HepG2 (cell line): ENCODE data around the gene KDM2B. TPM values are rescaled to one million over a fixed set of nuclear protein-coding genes. Genes with fewer than 3 reads are reported as not detected.

Experiments used
- BHLHE40 ChIP-seq: IDR thresholded peaks from 2 replicates; pipeline ENCODE4 v1.6.1; 2011; ENCODE audit warnings: low read length, improper control_type of control experiment
- BRD4 ChIP-seq: sonication (generic); formaldehyde crosslinking; IDR thresholded peaks from 2 replicates; pipeline ENCODE4 v1.4.0; 2020; ENCODE audit warnings: missing genetic modification reagents
- ERF ChIP-seq: IDR thresholded peaks from 2 replicates; pipeline ENCODE4 v1.6.1; 2018; ENCODE audit warnings: missing biosample characterization, missing genetic modification reagents
- GFI1 ChIP-seq: sonication (generic); formaldehyde crosslinking; IDR thresholded peaks from 2 replicates; pipeline ENCODE4 v1.5.0; 2020; ENCODE audit warnings: missing genetic modification reagents, mild to moderate bottlenecking, borderline replicate concordance
- HDAC2 ChIP-seq: sonication (generic); formaldehyde crosslinking; IDR thresholded peaks from 2 replicates; pipeline ENCODE4 v1.4.0; 2020; ENCODE audit warnings: missing genetic modification reagents
- MYNN ChIP-seq: sonication (generic); formaldehyde crosslinking; IDR thresholded peaks from 2 replicates; pipeline ENCODE4 v1.4.0; 2020; ENCODE audit warnings: mild to moderate bottlenecking, low read depth, missing genetic modification reagents
- SMARCC2 ChIP-seq: fragments of 450-650 bp; IDR thresholded peaks from 2 replicates; pipeline ENCODE4 v1.6.1; 2017; ENCODE audit warnings: antibody characterized with exemption, mild to moderate bottlenecking
- SRSF4 ChIP-seq: fragments of 200-400 bp; formaldehyde crosslinking; IDR thresholded peaks from one replicate; pipeline ENCODE4 v1.6.1; 2018; ENCODE audit warnings: mild to moderate bottlenecking, low read depth, low read length, moderate library complexity; ENCODE audit not compliant: poor library complexity, severe bottlenecking
- YEATS2 ChIP-seq: sonication (generic); formaldehyde crosslinking; IDR thresholded peaks from 2 replicates; pipeline ENCODE4 v1.4.0; 2020; ENCODE audit warnings: missing genetic modification reagents, borderline replicate concordance
- YEATS4 ChIP-seq: sonication (generic); formaldehyde crosslinking; IDR thresholded peaks from 2 replicates; pipeline ENCODE4 v1.4.0; 2020; ENCODE audit warnings: missing genetic modification reagents, borderline replicate concordance
- ZBTB1 ChIP-seq: sonication (generic); formaldehyde crosslinking; IDR thresholded peaks from 2 replicates; pipeline ENCODE4 v1.4.0; 2020; ENCODE audit warnings: missing genetic modification reagents, borderline replicate concordance
- ZFP82 ChIP-seq: sonication (generic); formaldehyde crosslinking; IDR thresholded peaks from 2 replicates; pipeline ENCODE4 v1.5.1; 2020; ENCODE audit warnings: mild to moderate bottlenecking, missing genetic modification reagents, borderline replicate concordance
- ZNF205 ChIP-seq: IDR thresholded peaks from 2 replicates; pipeline ENCODE4 v1.6.1; 2018; ENCODE audit warnings: missing biosample characterization, missing genetic modification reagents
- ZNF549 ChIP-seq: sonication (generic); formaldehyde crosslinking; IDR thresholded peaks from 2 replicates; pipeline ENCODE4 v1.5.0; 2020; ENCODE audit warnings: missing genetic modification reagents
- polyA plus RNA-seq, 8 experiments: library from polyadenylated mRNA; depleted of rRNA in 3 of 8; stranded (reverse) in 7 of 8; unstranded in 1 of 8; fragments of >200 nt; fragmentation: Illumina TruSeq in 4 of 8; extraction: Trizol in 4 of 8; gene quantifications; 2 replicates each; pipeline versions ENCODE4 v1.2.1 to v1.2.3, GENCODE V29; 2011 to 2016; ENCODE audit warnings: low read depth in 4 of 8, missing spikeins in 1 of 8, mixed read lengths in 1 of 8; ENCODE audit not compliant: insufficient read depth in 1 of 8
- total RNA-seq, 5 experiments: library from RNA; depleted of rRNA; stranded (reverse); fragments of >200 nt; fragmentation: Illumina TruSeq; extraction: Trizol; gene quantifications; 2 replicates each; pipeline ENCODE4 v1.2.3, GENCODE V29; 2016; ENCODE audit warnings: low read depth in 1 of 5
- TF ChIP-seq, protein P1 (sequence below): sonication (generic); formaldehyde crosslinking; IDR thresholded peaks from 2 replicates; pipeline ENCODE4 v1.5.0; 2020; ENCODE audit warnings: mild to moderate bottlenecking, missing genetic modification reagents, moderate library complexity
- TF ChIP-seq, protein P2 (sequence below): sonication (generic); formaldehyde crosslinking; IDR thresholded peaks from 2 replicates; pipeline ENCODE4 v1.5.0; 2020; ENCODE audit warnings: missing genetic modification reagents, mild to moderate bottlenecking, borderline replicate concordance
- TF ChIP-seq, protein P3 (sequence below): sonication (generic); formaldehyde crosslinking; IDR thresholded peaks from 2 replicates; pipeline ENCODE4 v1.4.0; 2020; ENCODE audit warnings: mild to moderate bottlenecking, missing genetic modification reagents
- TF ChIP-seq, protein P4 (sequence below): sonication (generic); formaldehyde crosslinking; IDR thresholded peaks from 2 replicates; pipeline ENCODE4 v1.8.1; 2023; ENCODE audit warnings: mild to moderate bottlenecking, missing genetic modification reagents
- TF ChIP-seq, protein P5 (sequence below): IDR thresholded peaks from 2 replicates; pipeline ENCODE4 v1.4.0; 2020; ENCODE audit warnings: mild to moderate bottlenecking, missing genetic modification reagents
- TF ChIP-seq, protein P6 (sequence below), 2 experiments: fragments of 450-650 bp in 1 of 2; sonication (generic) in 1 of 2; formaldehyde crosslinking; IDR thresholded peaks; 2 replicates each; pipeline versions ENCODE4 v1.5.0 to v1.8.0; 2020 to 2022; ENCODE audit warnings: mild to moderate bottlenecking in 1 of 2, missing genetic modification reagents in 1 of 2

The KDM2B gene
- total and polyA plus RNA-seq, 2 of the 13 experiments (the other 11 are each of a cell fraction or from before 2014, with no cell fraction given) = 17.5 to 26.1 TPM

DNA sequence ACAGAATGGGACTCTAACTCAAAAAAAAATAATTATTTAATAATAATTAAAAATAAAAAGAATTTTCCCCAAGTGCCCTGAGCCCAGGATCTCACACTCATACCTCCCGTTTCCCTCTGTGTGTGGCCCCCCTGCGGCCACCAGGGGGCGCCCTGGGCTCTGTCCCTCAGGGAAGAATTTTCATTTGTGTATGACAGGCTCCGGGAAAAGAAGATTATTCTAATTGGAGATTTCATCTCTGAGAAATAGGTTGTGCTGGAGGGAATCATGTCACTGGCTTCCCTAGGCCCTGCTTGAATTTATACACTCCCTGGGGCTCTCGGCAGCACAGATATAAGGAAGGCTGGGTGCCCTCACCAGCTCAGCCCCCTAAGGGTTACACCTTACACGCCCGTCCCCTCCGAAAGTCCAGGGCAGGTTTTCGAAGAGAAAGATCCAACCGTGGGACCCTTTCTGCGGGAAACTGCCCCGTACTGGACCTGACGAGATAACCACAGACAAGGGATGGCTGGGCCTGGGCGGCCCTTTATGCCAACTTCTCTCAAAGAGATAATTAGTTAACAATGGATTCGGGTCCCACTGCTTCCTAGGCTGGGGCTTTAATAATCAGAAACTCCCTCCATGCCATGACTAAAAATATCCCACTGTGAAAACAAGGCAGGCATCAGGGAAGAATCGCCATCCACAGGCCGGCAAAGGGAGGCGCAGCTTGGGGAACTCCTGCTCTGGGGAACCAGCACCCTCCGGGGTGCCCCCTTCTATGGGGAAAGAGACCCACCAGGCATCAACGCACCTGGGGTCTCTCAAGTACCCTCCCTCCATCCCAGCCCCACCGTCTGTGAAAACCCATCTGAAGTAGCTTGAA, 80.7 kb downstream of the KDM2B start (continued):
- no peak for TF ChIP-seq GFI1 (CRISPR knock-in tag)
- no peak for TF ChIP-seq ZBTB1 (CRISPR knock-in tag)
- TF ChIP-seq SRSF4 = no peak
- TF ChIP-seq SMARCC2 = no peak
- TF ChIP-seq ZNF549 (CRISPR knock-in tag) = no peak
- TF ChIP-seq ZNF205 = no peak
- no peak for TF ChIP-seq HDAC2 (CRISPR knock-in tag)
- TF ChIP-seq, protein P1, sequence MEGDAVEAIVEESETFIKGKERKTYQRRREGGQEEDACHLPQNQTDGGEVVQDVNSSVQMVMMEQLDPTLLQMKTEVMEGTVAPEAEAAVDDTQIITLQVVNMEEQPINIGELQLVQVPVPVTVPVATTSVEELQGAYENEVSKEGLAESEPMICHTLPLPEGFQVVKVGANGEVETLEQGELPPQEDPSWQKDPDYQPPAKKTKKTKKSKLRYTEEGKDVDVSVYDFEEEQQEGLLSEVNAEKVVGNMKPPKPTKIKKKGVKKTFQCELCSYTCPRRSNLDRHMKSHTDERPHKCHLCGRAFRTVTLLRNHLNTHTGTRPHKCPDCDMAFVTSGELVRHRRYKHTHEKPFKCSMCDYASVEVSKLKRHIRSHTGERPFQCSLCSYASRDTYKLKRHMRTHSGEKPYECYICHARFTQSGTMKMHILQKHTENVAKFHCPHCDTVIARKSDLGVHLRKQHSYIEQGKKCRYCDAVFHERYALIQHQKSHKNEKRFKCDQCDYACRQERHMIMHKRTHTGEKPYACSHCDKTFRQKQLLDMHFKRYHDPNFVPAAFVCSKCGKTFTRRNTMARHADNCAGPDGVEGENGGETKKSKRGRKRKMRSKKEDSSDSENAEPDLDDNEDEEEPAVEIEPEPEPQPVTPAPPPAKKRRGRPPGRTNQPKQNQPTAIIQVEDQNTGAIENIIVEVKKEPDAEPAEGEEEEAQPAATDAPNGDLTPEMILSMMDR (CRISPR knock-in tag) = peak; percentile 78
- no peak for TF ChIP-seq ZFP82
- no peak for TF ChIP-seq YEATS2 (CRISPR knock-in tag)
- TF ChIP-seq, protein P2, sequence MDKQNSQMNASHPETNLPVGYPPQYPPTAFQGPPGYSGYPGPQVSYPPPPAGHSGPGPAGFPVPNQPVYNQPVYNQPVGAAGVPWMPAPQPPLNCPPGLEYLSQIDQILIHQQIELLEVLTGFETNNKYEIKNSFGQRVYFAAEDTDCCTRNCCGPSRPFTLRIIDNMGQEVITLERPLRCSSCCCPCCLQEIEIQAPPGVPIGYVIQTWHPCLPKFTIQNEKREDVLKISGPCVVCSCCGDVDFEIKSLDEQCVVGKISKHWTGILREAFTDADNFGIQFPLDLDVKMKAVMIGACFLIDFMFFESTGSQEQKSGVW (CRISPR knock-in tag) = no peak
- TF ChIP-seq ERF (CRISPR knock-in tag) = no peak
- TF ChIP-seq YEATS4 (CRISPR knock-in tag) = no peak
- no peak for TF ChIP-seq MYNN
- TF ChIP-seq BHLHE40 = no peak
- TF ChIP-seq BRD4 (CRISPR knock-in tag) = no peak
- TF ChIP-seq, protein P3, sequence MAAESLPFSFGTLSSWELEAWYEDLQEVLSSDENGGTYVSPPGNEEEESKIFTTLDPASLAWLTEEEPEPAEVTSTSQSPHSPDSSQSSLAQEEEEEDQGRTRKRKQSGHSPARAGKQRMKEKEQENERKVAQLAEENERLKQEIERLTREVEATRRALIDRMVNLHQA (CRISPR knock-in tag) = no peak
- TF ChIP-seq, protein P4, sequence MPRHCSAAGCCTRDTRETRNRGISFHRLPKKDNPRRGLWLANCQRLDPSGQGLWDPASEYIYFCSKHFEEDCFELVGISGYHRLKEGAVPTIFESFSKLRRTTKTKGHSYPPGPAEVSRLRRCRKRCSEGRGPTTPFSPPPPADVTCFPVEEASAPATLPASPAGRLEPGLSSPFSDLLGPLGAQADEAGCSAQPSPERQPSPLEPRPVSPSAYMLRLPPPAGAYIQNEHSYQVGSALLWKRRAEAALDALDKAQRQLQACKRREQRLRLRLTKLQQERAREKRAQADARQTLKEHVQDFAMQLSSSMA (CRISPR knock-in tag) = no peak
- TF ChIP-seq, protein P5, sequence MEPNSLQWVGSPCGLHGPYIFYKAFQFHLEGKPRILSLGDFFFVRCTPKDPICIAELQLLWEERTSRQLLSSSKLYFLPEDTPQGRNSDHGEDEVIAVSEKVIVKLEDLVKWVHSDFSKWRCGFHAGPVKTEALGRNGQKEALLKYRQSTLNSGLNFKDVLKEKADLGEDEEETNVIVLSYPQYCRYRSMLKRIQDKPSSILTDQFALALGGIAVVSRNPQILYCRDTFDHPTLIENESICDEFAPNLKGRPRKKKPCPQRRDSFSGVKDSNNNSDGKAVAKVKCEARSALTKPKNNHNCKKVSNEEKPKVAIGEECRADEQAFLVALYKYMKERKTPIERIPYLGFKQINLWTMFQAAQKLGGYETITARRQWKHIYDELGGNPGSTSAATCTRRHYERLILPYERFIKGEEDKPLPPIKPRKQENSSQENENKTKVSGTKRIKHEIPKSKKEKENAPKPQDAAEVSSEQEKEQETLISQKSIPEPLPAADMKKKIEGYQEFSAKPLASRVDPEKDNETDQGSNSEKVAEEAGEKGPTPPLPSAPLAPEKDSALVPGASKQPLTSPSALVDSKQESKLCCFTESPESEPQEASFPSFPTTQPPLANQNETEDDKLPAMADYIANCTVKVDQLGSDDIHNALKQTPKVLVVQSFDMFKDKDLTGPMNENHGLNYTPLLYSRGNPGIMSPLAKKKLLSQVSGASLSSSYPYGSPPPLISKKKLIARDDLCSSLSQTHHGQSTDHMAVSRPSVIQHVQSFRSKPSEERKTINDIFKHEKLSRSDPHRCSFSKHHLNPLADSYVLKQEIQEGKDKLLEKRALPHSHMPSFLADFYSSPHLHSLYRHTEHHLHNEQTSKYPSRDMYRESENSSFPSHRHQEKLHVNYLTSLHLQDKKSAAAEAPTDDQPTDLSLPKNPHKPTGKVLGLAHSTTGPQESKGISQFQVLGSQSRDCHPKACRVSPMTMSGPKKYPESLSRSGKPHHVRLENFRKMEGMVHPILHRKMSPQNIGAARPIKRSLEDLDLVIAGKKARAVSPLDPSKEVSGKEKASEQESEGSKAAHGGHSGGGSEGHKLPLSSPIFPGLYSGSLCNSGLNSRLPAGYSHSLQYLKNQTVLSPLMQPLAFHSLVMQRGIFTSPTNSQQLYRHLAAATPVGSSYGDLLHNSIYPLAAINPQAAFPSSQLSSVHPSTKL (CRISPR knock-in tag) = no peak
- TF ChIP-seq, protein P6, sequence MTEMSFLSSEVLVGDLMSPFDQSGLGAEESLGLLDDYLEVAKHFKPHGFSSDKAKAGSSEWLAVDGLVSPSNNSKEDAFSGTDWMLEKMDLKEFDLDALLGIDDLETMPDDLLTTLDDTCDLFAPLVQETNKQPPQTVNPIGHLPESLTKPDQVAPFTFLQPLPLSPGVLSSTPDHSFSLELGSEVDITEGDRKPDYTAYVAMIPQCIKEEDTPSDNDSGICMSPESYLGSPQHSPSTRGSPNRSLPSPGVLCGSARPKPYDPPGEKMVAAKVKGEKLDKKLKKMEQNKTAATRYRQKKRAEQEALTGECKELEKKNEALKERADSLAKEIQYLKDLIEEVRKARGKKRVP (CRISPR knock-in tag; IDR thresholded peaks at IDR 0.05) = no peak
